Gastroesophageal sphincter (tissue), 4 donors: Measurements from ENCODE around the gene DYNC1LI1. TPM values are rescaled to one million over a fixed set of nuclear protein-coding genes. Genes with fewer than 3 reads are reported as not detected.

Experiments used
- ATAC-seq: fragments of 150-250 bp; one replicate; pipeline ENCODE4 v1.9.1; 2016; ENCODE audit warnings: mild to moderate bottlenecking, moderate library complexity
- H3K27ac ChIP-seq, 4 donors: fragments of 200-600 bp; sonication (generic) in 3 of 4; 1 replicate in 3 of 4; 2 replicates in 1 of 4; pipeline ENCODE4 v1.5.1; 2016 to 2019
- H3K27me3 ChIP-seq: fragments of 200-600 bp; sonication (generic); one replicate; pipeline ENCODE4 v1.5.1; 2019
- H3K36me3 ChIP-seq, 2 donors: fragments of 200-600 bp; sonication (generic); one replicate each; pipeline ENCODE4 v1.5.1; 2019; ENCODE audit warnings: control low read depth in 1 of 2
- H3K4me1 ChIP-seq, 3 donors: fragments of 200-600 bp; sonication (generic); 1 replicate in 2 of 3; 2 replicates in 1 of 3; pipeline ENCODE4 v1.5.1; 2016 to 2019; ENCODE audit warnings: control low read depth in 2 of 3
- H3K4me3 ChIP-seq, 2 donors: fragments of 200-600 bp; sonication (generic); one replicate each; pipeline ENCODE4 v1.5.1; 2019; ENCODE audit warnings: mild to moderate bottlenecking in 1 of 2, moderate library complexity in 1 of 2
- H3K9me3 ChIP-seq, 3 donors: fragments of 200-600 bp; sonication (generic); one replicate each; pipeline ENCODE4 v1.5.1; 2017 to 2019; ENCODE audit warnings: control low read depth in 2 of 3
- CTCF ChIP-seq, 4 experiments: fragments of 200-600 bp in 2 of 4; fragments of 450-650 bp in 2 of 4; sonication (generic) in 1 of 4; IDR thresholded peaks; one replicate each; pipeline ENCODE4 v1.5.1; 2017 to 2019; ENCODE audit warnings: antibody characterized with exemption in 4 of 4, mild to moderate bottlenecking in 2 of 4, moderate library complexity in 2 of 4
- EP300 ChIP-seq: sonication (generic); formaldehyde crosslinking; IDR thresholded peaks from one replicate; pipeline ENCODE4 v1.6.1; 2017; ENCODE audit warnings: antibody characterized with exemption, mild to moderate bottlenecking
- POLR2A ChIP-seq, 2 donors: fragments of 450-650 bp; IDR thresholded peaks; one replicate each; pipeline ENCODE4 v1.6.1; 2017; ENCODE audit warnings: antibody characterized with exemption in 2 of 2, mild to moderate bottlenecking in 2 of 2, moderate library complexity in 1 of 2
- POLR2AphosphoS5 ChIP-seq: sonication (generic); formaldehyde crosslinking; IDR thresholded peaks from one replicate; pipeline ENCODE4 v1.6.1; 2017; ENCODE audit warnings: antibody characterized with exemption
- WGBS, 2 donors: methylation state at CpG; one replicate each; pipeline ENCODE4 v1.1.5; 2018; ENCODE audit warnings: low coverage in 1 of 2; 5-methylcytosine and 5-hydroxymethylcytosine counted together
- total RNA-seq, 4 donors: library from RNA; depleted of rRNA; stranded (reverse); fragments of >200 nt; gene quantifications; one replicate each; pipeline ENCODE4 v1.1.0, GENCODE V29; 2016

Gene DYNC1LI1
- total RNA-seq, 4 donors from 2014 or later, result 29.1 to 75.6 (median 36.3) TPM

GRCh38 chr3:32542807-32543206 is 27.9 kb downstream of the DYNC1LI1 start:
- H3K9me3 ChIP-seq, result no peaks in the 10 kb centered on the region
- no peak for TF ChIP-seq EP300
- 100% methylated on average over 2 of the region's 2 CpGs for WGBS, 2 donors

GRCh38 chr3:32540899-32541298 is 29.8 kb downstream of the DYNC1LI1 start:
- peaks cover 0 to 28% of the 10 kb centered on the region in 2 donors for H3K36me3 ChIP-seq
- WGBS, 2 donors, result 93 to 95% methylated on average over 3 of the region's 4 CpGs
- no peaks in the 10 kb centered on the region for H3K27me3 ChIP-seq
- H3K9me3 ChIP-seq, result no peaks in the 10 kb centered on the region
- no peak for TF ChIP-seq CTCF (IDR thresholded peaks at IDR 0.05)
- no peak for TF ChIP-seq EP300
- no peak for TF ChIP-seq POLR2AphosphoS5
- TF ChIP-seq POLR2A (IDR thresholded peaks at IDR 0.05), result no peak
- peaks cover 0 to 19% (median 2%) of the 10 kb centered on the region in 3 donors for H3K4me1 ChIP-seq
- ATAC-seq, result no peak
- no peak overlapping the region for H3K4me3 ChIP-seq
- H3K27ac ChIP-seq, result no peak overlapping the region

More at GRCh38 chr3:32542807-32543206, 27.9 kb downstream of the DYNC1LI1 start:
- peaks cover 0 to 22% (median 2%) of the 10 kb centered on the region in 3 donors for H3K4me1 ChIP-seq
- ATAC-seq, result no peak
- no peak overlapping the region for H3K4me3 ChIP-seq
- H3K27me3 ChIP-seq, result no peaks in the 10 kb centered on the region
- peaks cover 0 to 24% of the 10 kb centered on the region in 2 donors for H3K36me3 ChIP-seq
- H3K27ac ChIP-seq, result no peak overlapping the region

- Histone ChIP-seq H3K4me1 (peaks cover 0 to 4% (median 0%) of the 10 kb centered on the region in 3 donors), H3K27ac (no peak overlapping the region), H3K4me3 (no peak overlapping the region), H3K27me3 (no peaks in the 10 kb centered on the region), H3K9me3 (no peaks in the 10 kb centered on the region), H3K36me3 (peaks cover 0 to 79% of the 10 kb centered on the region in 2 donors)
- 88 to 100% methylated on average over 1 of the region's 1 CpG for WGBS, 2 donors
- TF ChIP-seq POLR2AphosphoS5, result no peak
- TF ChIP-seq EP300, result no peak
- TF ChIP-seq CTCF (IDR thresholded peaks at IDR 0.05), result no peak
- TF ChIP-seq POLR2A (IDR thresholded peaks at IDR 0.05), result no peak
- ATAC-seq, result no peak
These were observed 38.2 kb downstream of the DYNC1LI1 start for GRCh38 chr3:32532434-32532833.

- H3K36me3 ChIP-seq, result peaks cover 4 to 90% of the 10 kb centered on the region in 2 donors
These were observed 39.5 kb downstream of the DYNC1LI1 start for GRCh38 chr3:32531010-32531647.

GRCh38 chr3:32525720-32526119 is 44.9 kb downstream of the DYNC1LI1 start:
- Histone ChIP-seq H3K9me3 (no peaks in the 10 kb centered on the region), H3K27ac (no peak overlapping the region), H3K4me1 (no peaks in the 10 kb centered on the region), H3K36me3 (peaks cover 4 to 78% of the 10 kb centered on the region in 2 donors), H3K4me3 (no peak overlapping the region), H3K27me3 (no peaks in the 10 kb centered on the region)
- no peak for ATAC-seq
- TF ChIP-seq POLR2A (IDR thresholded peaks at IDR 0.05) (no peak), POLR2AphosphoS5 (no peak), EP300 (no peak), CTCF (IDR thresholded peaks at IDR 0.05) (no peak)

More at GRCh38 chr3:32531010-32531647, 39.5 kb downstream of the DYNC1LI1 start:
- no peak for ATAC-seq
- peaks cover 0 to 4% (median 0%) of the 10 kb centered on the region in 3 donors for H3K4me1 ChIP-seq
- H3K9me3 ChIP-seq, result no peaks in the 10 kb centered on the region
- no peak overlapping the region for H3K27ac ChIP-seq
- no peak overlapping the region for H3K4me3 ChIP-seq
- no peaks in the 10 kb centered on the region for H3K27me3 ChIP-seq
- TF ChIP-seq EP300 (no peak), POLR2AphosphoS5 (no peak), POLR2A (IDR thresholded peaks at IDR 0.05) (no peak), CTCF (IDR thresholded peaks at IDR 0.05) (no peak)
